COR-L47 (cell line): ENCODE measurements around the gene UBLCP1.

Experiments
- DNase-seq: peaks from one replicate; lab custom pipeline; 2025; lab: John Stamatoyannopoulos, UW

Gene UBLCP1

GRCh38 chr5:159313197-159313596 lies 50.1 kb downstream of the UBLCP1 start:
- no peak for DNase-seq

GRCh38 chr5:159316519-159317383 lies 53.7 kb downstream of the UBLCP1 start:
- peak; percentile 26 for DNase-seq

DNA sequence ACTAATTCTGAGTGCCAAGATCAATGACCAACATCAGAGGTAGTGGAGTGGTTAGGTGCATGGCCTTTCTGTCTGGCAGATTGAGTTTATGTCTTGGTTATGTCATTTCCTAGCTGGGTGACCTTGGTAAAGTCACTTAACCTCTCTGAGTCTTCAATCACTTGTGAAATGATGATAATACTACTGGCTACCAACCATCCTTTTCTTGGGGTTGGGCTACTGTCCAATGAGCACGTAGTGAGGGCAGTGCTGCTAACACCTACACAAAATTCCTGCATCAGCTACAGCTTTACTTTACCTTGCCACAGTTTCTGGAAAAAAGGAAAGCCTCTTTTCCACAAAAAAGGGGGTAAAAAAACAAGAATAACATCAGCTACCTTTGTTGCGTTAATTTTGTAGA lies 54.8 kb downstream of the UBLCP1 start:
- no peak for DNase-seq

DNA sequence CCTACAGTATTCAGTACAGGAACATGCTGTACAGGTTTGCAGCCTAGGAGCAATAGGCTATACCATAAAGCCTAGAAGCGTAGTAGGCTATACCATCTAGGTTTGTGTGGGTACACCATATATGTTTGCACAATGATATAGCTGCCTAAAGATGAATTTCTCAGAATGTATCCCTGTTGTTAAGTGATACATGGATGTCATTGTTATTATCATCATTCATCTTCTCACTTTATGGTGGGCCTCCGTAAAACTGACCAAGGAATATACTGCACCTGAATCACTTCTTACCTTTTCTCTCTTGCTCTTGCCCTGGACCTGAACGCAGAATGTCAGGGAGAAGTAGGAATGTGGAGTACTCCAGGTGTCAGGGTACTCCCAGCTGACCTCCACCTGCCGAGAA lies 55.4 kb downstream of the UBLCP1 start:
- DNase-seq, result no peak

GRCh38 chr5:159319363-159319762 lies 56.3 kb downstream of the UBLCP1 start:
- no peak for DNase-seq

DNA sequence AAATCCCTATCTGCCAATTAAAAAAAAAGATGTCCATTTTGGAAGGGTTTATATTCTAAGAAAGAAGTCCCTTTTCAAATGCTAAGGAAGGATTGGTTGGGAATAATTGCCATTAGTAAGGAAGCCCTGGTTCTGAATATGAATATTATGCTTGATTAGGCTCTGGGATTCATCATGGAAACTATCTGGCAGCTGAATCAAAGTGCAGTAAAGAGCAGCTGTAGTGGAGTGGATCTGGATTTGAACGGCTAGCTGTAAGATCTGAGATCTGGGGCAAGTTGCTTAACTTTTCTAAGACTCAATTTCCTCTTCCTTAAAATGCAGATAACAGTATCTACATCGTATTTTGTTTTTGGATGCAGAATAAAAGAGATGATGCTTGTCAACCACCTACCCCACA lies 56.7 kb downstream of the UBLCP1 start:
- no peak for DNase-seq

DNA sequence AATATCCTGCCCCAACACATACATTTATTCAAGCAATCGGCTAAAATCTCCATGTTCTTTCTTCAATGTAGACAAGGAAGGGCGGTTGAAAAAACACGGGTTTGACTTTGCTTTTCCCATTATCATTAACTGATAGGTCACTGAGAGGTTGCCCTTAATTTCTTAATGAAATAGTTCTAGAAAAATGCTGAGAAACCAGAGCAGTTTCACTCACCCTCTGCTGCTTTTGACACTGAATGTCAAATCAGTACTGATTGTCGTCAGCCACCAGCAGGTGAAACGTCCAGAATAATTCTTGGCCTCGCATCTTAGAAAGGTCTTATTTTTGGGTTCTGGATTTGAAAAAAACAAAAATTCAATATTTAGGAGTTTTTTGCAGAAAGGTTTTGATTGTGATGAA lies 59.1 kb downstream of the UBLCP1 start:
- DNase-seq, result no peak

- no peak for DNase-seq
Observed at GRCh38 chr5:159324102-159324755, 61.1 kb downstream of the UBLCP1 start.

DNA sequence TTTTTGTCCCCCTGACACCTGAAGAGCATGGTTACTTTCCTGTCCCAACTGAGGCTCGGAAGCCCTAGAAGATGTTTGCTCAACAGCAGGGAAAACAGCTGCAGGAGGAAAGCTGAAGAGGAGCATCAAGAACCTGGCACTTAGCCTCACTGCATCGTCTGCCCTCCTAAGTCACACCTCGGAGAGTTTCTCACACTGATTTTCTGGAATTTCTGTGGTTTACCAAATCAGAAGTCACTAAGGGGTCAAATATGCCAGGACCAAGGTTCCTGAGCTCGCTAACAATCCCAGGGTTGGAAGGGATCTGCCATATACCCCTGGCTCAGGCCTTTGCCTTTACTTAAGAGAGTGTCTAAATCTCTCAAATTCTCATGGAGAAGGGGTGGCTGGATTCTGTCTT lies 61.9 kb downstream of the UBLCP1 start:
- DNase-seq, result no peak

DNA sequence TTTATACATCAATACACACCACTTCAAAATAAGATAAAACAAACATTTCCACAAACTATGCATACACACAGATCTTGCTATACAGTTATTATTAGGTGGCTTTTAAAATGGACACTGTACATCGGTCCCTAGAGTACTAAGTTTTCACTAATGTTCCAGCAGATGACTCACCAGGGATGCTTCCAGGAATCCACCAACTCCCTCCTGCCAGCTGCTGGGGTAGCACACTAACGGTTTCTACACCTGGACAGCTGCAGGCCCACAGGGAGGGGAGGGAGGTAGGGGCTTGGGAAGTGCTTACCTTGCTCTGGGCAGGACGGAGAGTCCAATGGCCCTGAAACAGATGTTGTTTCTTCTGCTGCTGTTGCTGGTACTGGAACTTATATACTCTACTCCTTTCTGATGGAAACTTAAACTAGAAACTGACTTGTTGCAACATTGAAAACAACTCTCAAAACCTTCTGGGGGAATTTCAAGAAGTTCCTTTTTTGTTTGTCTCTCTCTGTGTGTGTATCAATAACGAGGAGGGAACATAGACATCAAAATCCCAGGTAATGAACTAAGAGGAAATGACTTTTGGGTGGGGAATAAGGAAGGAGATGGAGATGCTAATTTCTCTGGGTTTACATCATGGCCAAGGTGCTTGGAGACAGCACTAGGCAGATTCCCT lies 67.2 kb downstream of the UBLCP1 start, which contains the start of gene IL12B:
Gene IL12B, minus strand, starts transcription at position 357 of the 670 bp plus-strand sequence. CDS start 3,705 bp downstream, outside the sequence.
- no peak for DNase-seq

DNA sequence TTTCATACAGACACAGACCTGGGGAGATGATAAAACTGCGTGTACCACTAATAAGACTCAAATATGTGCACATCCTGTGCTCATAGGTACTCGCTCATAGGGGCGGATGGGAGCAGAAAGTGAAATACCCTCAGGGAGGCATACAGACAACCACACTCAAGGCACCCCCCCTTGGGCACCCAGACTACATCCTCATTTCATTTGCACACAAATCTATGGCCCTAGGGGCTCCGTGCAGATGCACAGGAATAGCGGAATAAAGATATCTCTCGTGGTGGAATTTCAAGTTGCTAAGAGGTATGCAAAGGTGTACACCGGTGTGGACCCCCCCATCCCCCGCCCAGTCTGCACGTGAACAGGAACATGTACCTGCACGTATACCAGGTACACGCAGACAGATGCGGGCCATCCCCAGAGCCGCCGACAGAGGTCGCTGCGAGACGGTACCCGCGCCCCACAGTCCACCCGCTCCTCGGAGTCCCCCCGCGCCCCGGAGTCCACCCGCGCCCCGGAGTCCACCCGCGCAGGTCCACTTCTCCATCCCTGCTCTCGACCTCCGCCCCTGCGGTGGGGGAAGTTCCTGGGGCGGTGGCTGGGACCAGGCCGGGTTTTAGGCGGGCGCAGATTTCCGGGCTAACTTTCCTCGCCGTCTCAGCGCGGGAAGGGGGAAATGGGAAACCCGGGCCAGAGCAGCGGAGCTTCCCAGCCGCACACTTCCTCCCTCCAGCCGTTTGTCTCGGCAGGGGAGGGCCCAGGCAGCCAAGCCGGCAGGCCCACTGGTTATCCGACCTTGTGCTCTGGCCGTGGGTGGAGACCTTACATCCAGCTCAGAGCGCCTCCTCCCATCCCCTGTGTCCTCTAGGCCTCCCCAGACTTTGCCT lies 68.2 kb downstream of the UBLCP1 start:
- no peak for DNase-seq

DNA sequence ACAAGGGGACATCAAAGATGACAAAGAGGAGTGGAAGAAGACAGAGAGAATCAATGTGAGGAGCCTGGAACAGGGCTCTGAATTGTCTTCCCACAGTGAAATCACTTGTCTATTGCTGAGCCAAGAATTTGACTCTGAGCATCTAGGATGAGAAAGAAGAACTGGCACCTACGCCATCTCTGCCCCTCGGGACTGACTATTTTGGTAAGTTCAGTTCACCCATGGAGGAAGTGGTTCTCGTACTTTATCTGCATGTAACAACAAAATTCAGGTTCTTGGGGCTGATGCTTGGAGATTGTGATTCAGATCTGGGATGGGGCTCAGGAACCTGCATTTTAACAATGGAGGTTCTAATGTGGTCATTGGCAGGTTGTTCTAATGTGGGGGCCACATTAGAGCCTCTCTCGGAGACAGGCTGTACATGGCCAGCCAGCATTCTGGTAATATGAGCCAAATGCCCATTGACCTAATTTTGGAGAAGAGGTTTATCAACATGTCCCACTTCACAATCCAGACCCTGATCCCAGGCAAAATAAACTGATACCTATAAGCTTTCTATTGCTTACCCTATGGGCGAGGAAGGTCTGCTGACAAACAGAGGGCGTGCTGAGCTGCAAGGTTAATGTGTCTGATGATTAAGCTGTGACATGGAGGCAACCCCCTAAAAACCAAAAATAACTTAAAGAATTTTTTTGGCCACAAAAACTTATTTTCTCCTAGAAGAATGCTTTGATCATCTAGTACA lies 69.9 kb downstream of the UBLCP1 start:
- no peak for DNase-seq

DNA sequence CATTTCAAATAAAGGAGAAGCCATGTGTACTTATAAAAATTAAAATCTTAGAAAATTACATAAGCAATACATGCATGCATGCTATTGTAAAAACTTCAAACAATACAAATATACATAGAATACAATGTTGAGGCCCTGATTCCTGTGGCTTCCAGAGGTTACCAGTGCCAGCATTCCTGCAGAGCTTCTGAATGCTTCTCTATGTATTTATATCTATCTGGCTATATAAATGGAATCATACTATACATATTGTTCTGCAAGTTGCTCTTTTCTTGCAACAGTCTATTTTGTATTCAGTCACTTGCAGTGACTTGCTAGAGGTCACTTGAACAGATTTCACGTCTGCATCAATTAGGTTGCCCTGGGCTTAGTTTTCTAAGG lies 70.4 kb downstream of the UBLCP1 start:
- DNase-seq, result no peak
